DMS 273 (cell line): ENCODE results near the gene MC1R.

Source experiments
- DNase-seq: peaks from one replicate; lab custom pipeline; 2025; ENCODE audit not compliant: unreplicated experiment; lab: John Stamatoyannopoulos, UW

Gene MC1R

GRCh38 chr16:89895482-89896250 lies 23.0 kb upstream of the MC1R start:
- no peak for DNase-seq

GRCh38 chr16:89897204-89897603 lies 21.5 kb upstream of the MC1R start:
- no peak for DNase-seq

- DNase-seq: no peak
These were observed 20.3 kb upstream of the MC1R start for GRCh38 chr16:89898201-89898967.

- no peak for DNase-seq
These were observed 18.7 kb upstream of the MC1R start for GRCh38 chr16:89899879-89900481.

GRCh38 chr16:89900885-89901284 lies 17.8 kb upstream of the MC1R start:
- no peak for DNase-seq

GRCh38 chr16:89902980-89903379 lies 15.7 kb upstream of the MC1R start:
- DNase-seq: no peak

- DNase-seq: no peak
These were observed 14.7 kb upstream of the MC1R start for GRCh38 chr16:89903908-89904515.

GRCh38 chr16:89904606-89905510 lies 13.8 kb upstream of the MC1R start:
- DNase-seq: no peak

GRCh38 chr16:89905511-89906139 lies 13.0 kb upstream of the MC1R start:
- no peak for DNase-seq

GRCh38 chr16:89906140-89907025 lies 12.3 kb upstream of the MC1R start:
- no peak for DNase-seq

GRCh38 chr16:89907055-89907814 lies 11.4 kb upstream of the MC1R start:
- DNase-seq: no peak

- DNase-seq: no peak
These were observed 10.4 kb upstream of the MC1R start for GRCh38 chr16:89908236-89908635.

GRCh38 chr16:89909777-89910716 lies 8.6 kb upstream of the MC1R start:
- peak; percentile 87 for DNase-seq

- DNase-seq: peak; percentile 53
These were observed 7.8 kb upstream of the MC1R start for GRCh38 chr16:89910717-89911354.

- no peak for DNase-seq
These were observed 7.3 kb upstream of the MC1R start for GRCh38 chr16:89911375-89911774.

GRCh38 chr16:89912143-89912542 lies 6.5 kb upstream of the MC1R start:
- DNase-seq: no peak

GRCh38 chr16:89912627-89913026 lies 6.0 kb upstream of the MC1R start:
- DNase-seq: no peak
